HT-29 (cell line): ENCODE results near the gene RNF14. TPM values are rescaled to one million over a fixed set of nuclear protein-coding genes. Genes with fewer than 3 reads are reported as not detected.
"Not testable (repeated sequence)": the region's sequence is repeated elsewhere in the genome, so short reads cannot be mapped to it uniquely, and the experiment has no call there.

ENCODE experiments used
- DNase-seq: peaks from one replicate; pipeline ENCODE4 v3.0.0-alpha.2; 2015; ENCODE audit warnings: low spot score
- total RNA-seq: library from RNA; depleted of rRNA; stranded (reverse); fragments of >200 nt; shearing (Covaris generic); gene quantifications from 2 replicates; pipeline ENCODE4 v1.2.3, GENCODE V29; 2014

The RNF14 gene
- total RNA-seq, 1 experiment from 2014 or later: 12.0 TPM

DNA sequence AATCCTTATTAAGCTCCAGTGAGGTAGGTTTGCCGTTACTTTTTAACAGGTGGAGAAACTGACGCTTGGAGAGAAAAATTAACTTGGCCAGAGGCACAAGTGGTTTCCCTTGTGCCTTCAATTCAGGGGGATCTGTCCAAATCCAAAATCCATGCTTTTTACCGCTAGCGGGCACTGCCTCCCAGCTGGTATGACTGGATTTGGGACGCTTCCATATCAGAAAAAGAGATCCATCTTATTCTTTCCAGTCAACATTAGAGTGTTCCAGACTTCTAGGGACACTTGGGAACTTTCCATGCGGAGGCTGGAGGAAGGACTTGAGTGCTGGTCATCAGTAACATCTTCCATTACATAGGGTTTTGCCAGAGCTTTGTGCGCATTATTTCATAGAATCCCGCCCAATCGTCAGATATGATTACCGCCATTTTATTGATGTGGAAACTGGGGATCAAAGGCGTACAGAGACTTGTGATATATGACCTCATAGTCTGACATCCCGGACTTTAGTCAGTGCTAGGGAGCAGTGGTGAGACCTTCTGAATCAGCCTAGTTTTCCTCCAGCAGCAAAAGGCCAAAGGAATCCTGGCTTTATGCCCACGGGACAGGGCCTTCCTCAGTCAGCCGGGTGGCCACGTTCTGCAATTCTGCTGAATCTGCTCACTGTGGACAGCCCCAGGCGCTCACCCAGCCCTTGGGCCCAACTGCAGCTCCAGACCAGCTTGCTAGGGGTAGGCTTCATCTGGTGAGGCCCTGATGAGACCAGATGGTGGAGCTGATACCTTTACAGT is 45.0 kb downstream of the RNF14 start:
- no peak for DNase-seq

DNA sequence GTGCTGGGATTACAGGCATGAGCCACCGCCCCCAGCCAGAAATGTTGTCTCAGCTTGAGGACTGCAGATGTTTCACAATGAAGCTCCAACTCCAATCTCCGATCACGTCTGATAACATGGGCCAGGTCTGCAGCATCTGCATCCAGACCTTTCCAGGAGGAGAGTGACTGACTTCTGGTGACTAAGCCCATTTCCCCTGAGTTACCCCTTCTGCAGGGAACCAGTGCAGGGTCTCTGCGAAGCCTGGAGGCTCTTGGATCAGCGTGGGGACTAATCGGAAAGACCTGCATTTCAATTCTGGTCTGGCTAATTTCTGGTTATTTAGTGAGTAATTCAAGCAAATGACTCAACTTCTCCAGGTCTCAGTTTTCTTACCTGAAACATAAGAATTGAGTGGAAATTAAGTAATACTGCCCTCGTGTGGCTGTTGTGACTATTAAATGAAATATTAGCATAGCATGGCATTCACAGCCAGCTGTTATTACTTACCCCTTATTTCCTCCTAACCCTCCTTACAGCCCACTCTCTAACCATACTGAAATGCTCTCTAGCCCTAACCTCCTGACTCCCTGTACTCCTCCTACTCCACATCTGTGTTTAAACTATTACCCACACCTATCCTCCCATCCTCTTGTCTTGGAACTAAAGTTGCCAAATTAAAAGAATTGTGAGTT is 46.1 kb downstream of the RNF14 start:
- peak; percentile 80 for DNase-seq

DNA sequence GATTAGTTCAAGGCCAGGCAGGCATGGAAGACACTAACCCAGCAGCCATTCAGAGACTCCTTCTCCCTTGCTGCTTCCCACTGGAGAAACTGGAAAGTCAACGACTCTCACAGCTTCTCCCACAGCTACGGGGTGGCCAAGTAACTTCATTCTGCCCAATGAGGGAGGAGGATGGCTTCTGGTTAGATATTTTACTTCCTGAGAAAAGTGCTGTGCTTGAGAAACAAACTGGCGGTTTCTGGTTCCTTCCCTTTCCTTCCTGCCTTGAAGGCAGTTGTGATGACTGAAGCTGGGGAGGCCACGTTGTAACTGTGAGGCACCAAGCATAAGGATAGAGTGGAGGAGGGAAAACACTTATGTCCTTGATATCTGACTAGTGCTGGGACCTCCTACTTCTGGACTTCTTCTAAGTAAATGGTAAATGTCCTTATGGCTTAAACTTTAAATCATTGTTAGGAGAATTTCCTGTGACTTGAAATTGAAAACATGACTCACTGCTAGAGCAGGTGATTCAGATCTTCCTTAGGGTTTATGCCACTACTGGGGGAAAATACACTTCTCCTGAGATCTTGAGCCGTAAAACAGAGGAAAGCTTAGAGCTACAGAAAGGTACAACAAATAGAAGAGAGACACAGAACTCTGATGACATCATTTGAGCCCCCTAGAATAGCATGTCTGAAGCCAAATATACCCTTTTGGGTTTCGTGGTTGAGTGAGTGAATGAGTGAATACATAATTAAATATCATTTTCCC is 47.1 kb downstream of the RNF14 start:
- no peak for DNase-seq

DNA sequence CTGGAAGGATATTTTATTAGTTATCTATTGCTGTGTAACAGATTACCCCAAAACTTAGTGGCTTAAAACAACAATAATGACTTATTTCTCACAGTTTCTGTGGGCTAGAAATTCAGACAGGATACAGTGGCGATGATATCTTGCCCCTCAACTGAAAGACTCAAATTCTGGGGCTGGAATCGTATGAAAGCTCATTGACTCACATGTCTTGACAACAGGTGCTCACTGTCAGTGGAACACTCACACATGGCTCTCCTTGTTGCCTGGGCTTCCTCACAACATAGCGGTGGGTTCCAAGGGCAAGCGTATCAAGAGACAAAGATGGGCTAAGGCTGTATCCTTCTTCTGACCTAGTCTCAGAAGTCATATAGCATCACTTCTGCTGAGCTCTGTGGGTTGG is 47.7 kb downstream of the RNF14 start:
- no peak for DNase-seq

DNA sequence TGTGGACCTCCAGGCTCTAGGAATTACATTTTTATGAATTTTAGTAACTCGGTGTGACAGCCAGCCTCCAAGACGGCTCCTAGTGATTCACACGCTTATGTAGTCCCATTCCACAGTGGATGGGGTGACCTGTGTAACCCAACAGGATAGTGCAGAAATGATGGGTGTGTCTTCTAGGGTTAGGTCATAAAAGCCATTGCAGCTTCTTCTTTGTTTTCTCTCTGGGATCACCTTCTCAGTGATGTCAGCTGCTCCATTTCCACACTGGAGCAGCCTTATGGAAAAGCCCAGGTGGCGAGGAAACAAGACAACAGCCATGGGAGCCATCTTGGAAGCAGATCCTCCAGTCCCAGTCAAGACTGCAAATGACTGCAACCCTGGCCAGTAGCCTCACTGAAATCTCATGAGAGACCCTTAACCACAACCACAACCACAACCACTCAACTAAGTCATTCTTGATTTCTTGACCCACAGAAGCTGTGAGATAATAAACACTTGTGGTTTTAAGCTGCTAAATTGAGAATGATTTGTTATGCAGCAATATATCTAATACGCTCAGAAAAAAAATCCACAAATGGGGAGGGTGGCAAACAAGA is 49.0 kb downstream of the RNF14 start:
- DNase-seq: no peak

DNA sequence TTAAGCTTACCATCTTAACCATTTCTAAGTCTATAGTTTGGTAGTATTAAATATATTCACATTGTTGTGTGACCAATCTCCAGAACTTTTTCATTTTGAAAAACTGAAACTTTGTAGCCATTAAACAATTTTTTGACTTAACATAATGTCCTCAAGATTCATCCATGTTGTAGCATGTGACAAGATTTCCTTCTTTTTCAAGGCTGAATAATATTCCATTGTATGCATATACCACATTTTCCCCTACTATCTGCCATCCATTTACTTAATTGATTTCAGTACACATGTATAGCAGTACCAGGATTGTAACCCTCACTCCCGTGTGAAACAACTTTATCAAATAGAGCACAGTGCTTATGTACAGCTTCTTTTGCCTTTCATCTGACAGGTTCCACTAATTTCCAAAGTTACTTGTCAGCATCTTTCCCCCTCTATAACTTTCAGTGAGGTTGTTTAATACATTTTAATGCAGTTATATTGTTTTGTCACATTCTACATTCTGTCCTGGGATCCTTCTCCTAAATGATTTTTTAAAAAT is 51.3 kb downstream of the RNF14 start:
- no peak for DNase-seq

DNA sequence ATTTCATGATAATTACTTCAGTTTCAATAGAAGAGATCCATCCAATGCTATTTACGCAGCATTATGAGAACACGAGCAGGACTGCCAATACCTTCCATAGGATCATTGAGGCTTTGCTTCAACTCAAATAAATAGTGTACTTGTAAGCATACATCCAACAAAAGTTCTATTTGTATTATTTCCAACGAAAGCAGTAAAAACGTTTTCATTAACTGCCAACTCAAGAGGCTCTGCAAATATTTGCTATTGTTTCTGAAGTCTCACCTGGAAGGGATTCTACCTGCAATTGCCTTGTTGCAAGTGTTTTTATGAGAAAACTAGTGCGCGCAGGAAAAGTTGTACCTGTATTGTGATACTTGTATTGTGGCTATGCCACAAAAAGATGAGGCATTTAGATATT is 54.9 kb downstream of the RNF14 start:
- no peak for DNase-seq

DNA sequence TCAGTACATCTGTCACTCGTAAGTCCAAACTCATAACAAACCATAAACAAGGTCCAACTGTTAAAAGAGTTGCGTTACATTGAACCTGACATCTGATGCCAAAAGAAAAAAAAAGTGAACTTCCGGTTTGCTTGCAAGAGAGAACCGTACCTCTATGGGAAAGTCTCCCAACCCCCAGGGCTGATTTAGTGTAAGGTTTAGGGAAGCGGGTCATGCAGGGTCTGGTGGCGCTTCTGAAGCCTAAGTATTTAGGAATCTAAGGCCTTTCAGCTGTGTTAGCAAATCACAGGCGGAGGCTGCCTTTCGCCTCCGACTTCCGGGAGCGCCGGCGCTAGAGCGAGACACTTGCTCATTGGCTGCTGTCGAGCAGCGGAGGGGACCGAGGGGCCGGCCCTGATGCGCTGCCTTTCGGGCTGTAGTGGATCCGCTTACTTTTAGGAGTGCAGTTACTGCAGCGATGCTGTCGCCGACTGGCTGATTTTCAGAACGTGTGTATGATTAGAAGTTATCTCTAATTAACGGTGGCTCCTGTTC is 55.9 kb downstream of the RNF14 start:
- DNase-seq: peak; percentile 78

DNA sequence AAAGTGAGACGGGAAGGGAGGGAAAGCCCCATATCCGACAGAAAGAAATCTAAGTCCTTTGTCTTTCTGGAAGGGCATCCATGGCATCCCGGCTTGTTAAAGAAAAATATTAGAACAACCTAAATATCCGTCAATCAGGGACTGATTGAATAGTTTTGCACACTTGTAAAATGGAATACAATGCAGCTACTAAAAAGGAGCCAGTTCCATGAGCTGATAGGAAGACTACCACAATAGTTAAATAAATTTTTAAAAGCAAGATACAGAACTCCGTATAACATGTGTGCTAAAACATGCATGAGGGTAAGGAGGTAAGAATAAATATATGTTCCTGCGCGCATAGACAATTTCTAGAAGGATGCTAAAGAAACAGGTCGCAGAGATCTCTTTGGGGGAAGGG is 56.7 kb downstream of the RNF14 start:
- no peak for DNase-seq

DNA sequence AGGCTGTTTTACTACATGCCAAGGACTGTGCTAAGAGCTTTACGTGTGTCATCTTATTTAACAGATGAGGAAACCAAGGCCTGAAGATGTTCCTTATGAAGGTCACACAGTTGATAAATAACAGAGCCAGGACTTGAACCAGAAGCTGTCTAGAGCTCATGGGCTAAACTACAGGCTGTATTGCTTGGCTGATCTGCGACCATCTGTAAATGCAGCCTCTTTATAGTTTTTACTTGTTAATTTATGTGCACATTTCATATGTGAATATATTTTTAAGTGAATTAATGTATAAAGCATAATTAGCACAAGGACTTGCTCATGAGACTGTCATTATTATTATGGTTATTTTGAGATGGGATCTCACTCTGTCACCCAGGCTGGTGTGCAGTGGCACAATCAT is 63.2 kb downstream of the RNF14 start:
- DNase-seq: no peak

DNA sequence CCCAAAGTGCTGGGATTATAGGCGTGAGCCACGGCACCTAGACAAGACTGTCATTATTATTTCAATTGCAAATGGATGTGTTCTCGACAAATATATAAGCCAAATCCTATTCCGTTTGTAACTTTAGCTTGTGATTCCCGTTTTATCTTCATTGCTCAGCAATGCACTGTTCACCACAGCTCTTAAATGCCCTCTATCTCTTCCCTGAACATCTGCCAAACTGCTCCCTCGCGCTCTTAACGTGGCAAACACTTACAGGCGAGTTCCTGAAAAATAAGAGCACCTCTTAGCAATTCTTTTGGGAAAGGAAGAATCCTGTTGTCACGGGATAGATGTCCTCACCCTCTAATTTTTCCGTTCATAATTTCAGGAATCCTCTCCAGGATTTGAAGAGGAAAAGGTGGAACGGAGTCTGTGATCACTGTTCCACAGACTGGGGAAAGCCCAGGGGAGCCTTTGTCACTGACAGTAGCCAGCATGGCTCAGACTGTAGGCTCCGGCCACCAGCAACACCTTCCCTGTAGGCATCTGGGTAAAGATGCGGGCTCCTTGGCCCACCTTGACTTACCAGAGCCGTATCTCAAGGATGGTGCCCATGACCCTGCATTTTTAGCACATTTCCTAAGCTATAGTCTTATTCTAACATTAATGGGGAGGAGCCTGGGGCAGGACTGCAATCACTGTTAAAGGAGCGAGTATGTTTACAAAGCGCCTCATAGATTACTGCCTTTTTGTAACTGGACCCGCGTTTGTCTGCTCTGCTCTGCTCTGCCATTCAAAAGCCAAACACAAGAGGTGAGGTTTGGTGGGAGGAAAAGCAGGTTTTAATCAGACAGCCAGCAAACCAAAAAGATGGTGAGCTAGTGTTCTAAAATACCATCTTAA is 64.1 kb downstream of the RNF14 start:
- no peak for DNase-seq

DNA sequence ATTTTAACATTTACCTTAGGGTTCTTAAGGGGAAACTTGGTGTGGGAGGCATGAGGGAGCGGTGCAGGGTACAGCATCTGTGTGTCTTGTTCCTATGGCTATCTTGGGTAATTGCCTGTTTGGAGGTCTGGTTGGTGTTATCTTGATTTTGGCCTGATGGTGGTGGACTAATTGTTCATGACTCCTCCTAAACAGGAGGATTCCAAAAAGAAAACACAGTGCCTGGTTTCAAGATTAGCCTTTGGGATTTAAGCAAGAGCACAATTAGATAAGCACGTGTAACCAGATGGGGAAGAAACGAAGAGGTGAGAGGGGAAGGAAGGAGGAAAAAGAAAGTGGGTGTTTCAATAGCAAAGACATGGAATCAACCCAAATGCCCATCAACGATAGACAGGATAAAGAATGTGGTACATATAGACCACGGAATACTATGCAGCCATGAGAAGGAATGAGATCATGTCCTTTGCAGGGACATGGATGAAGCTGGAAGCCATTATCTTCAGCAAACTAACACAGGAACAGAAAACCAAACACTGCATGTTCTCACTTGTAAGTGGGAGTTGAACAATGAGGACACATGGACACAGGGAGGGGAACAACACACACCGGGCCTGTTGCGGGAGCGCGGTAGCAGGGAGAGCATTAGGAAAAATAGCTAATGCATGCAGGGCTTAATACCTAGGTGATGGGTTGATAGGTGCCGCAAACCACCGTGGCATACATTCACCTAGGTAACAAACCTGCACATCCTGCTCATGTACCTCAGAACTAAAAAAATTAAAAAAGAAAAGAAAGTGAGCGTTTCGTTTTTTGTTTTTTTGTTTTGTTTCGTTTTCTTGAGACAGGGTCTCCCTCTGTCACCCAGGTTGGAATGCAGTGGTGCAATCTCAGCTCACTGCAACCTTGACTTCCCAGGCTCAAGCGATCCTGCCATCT is 65.0 kb downstream of the RNF14 start:
- DNase-seq: not testable (repeated sequence)

DNA sequence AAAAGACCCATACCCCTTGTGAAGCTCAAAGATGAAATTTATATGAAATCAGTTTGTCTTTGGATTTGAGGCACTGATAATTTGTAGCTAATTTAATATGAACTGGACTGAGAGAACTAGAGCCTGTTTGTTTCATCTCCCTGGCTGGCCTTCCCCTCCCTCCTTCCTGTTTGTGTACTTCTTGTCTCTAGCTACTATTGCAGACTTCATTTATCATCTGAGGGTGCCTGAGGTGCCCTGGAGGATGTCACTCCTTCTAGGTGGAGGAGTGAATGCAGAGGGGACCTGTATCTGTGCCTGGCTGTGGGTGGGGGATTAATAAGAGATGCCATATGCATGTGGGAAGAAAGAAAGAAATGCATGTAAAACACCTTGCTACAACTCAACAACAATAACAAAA is 66.1 kb downstream of the RNF14 start:
- DNase-seq: no peak

DNA sequence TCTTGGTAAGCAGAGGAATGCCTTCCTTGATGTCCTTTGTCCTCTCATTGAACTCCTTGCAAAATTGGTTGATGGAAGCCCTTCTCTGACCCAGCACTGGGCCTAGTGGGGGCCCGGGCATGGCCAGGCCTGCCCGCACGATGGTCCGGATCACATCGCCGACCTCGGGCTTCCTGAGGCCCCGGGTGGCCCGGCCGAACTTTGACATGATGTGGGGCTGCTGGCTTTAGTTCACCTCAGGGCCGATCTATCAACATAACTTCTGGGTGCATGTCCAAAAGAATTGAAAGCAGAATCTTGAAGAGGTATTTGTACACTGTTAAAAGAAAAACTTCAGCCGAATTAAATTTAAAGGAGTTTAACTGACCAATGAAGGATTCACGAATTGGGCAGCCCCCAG is 68.0 kb downstream of the RNF14 start:
- DNase-seq: no peak

DNA sequence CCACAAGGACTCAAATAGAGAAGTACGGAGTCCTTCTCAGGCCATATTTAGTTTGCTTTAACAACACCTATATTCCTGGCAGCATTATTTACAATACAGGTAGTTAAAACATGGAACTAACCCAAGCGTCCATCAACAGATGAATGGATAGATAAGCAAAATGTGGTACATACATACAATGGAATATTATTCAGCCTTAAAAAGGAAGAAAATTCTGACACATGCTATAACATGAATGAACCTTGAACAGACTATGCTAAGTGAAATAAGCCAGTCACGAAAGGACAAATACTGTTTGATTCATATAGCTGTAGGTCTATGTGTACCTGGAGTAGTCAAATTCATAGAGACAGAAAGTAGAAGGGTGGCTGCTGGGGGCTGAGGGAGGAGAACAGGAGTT is 68.7 kb downstream of the RNF14 start:
- DNase-seq: not testable (repeated sequence)

DNA sequence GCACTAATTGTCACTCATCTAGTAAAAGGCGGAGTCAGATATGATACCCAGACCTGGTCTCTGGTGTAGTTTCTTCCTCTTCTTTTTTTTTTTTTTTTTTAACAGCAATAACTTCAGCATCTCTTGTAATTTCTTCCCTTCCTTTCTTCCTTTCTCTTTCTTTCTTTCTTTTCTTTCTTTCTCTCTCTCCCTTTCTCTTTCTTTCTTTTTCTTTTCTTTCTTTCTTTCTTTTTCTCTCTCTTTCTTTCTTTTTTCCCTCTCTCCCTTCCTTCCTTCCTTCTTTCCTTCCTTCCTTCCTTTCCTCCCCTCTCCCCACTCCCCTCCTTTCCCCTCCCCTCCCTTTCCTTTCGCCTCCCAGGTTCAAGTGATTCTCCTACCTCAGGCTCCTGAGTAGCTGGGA is 69.8 kb downstream of the RNF14 start:
- DNase-seq: no peak
